Neutrophil (primary cell): ENCODE results near the gene EGLN3.

Source experiments
- H3K27ac ChIP-seq: fragments of 200-600 bp; sonication (generic); 2 replicates; pipeline ENCODE4 v1.5.1; 2016; ENCODE audit warnings: mild to moderate bottlenecking, moderate library complexity
- H3K27me3 ChIP-seq: fragments of 200-600 bp; sonication (generic); 2 replicates; pipeline ENCODE4 v1.6.0; 2016; ENCODE audit warnings: mild to moderate bottlenecking
- H3K36me3 ChIP-seq: fragments of 200-600 bp; sonication (generic); 2 replicates; pipeline ENCODE4 v1.5.1; 2017
- H3K4me1 ChIP-seq, 2 experiments: fragments of 200-600 bp in 1 of 2; sonication (generic) in 1 of 2; 1 replicate in 1 of 2; 2 replicates in 1 of 2; pipeline versions ENCODE4 v1.5.1 to v1.6.1; 2013 to 2016; ENCODE audit warnings: low read depth in 1 of 2, low read length in 1 of 2, mild to moderate bottlenecking in 1 of 2, moderate library complexity in 1 of 2; ENCODE audit not compliant: control insufficient read depth in 1 of 2, insufficient read depth in 1 of 2
- H3K4me3 ChIP-seq, 2 experiments: fragments of 200-600 bp in 1 of 2; sonication (generic) in 1 of 2; 1 replicate in 1 of 2; 2 replicates in 1 of 2; pipeline ENCODE4 v1.5.1; 2013 to 2016; ENCODE audit warnings: low read depth in 1 of 2, low read length in 1 of 2, mild to moderate bottlenecking in 1 of 2, moderate library complexity in 1 of 2
- H3K9me3 ChIP-seq: fragments of 200-600 bp; sonication (generic); 2 replicates; pipeline ENCODE4 v1.5.1; 2016
- TF ChIP-seq, protein P1 (sequence below): fragments of 200-600 bp; sonication (generic); IDR thresholded peaks from 2 replicates; pipeline ENCODE4 v1.5.1; 2016; ENCODE audit warnings: antibody characterized with exemption

EGLN3 gene

DNA sequence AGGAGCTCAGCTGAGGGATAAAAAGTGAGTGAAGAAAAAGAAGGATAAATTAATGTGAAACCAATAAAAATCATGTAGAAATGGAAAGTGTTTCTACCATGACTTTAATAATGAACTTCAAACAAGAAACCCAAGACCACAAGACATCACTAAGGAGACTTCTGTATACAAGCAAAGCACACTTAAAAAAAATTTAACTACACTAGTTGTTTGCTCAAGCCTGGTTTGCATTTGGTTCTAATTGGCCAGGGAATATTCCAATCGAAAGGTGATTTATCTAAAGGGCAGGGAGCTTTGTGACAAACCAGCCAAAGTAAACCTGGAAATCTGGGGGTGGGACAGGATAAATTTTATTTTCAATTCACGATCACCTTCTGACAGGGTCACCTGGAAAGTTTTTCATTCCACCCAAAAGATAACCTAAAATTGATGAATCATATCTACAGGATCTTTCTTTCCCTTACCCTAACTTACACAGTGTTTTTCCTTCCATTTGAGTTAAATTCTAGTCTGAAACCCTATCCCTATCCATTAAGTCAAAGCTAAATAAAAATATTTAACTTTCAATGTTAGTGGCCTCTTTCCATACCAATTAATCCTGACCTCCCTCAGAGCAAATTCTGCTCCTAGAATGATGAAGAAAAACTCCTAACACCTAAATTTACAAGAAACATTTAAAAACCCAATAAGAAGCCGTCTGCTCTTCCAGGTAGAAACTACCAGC, 2.6 kb downstream of the EGLN3 start:
- Histone ChIP-seq H3K4me1 (peaks cover 8% of the 10 kb centered on the region in 2 experiments), H3K27me3 (peaks cover 84% of the 10 kb centered on the region), H3K27ac (no peak overlapping the region), H3K36me3 (no peaks in the 10 kb centered on the region), H3K4me3 (no peak overlapping the region), H3K9me3 (no peaks in the 10 kb centered on the region)
- TF ChIP-seq, protein P1, sequence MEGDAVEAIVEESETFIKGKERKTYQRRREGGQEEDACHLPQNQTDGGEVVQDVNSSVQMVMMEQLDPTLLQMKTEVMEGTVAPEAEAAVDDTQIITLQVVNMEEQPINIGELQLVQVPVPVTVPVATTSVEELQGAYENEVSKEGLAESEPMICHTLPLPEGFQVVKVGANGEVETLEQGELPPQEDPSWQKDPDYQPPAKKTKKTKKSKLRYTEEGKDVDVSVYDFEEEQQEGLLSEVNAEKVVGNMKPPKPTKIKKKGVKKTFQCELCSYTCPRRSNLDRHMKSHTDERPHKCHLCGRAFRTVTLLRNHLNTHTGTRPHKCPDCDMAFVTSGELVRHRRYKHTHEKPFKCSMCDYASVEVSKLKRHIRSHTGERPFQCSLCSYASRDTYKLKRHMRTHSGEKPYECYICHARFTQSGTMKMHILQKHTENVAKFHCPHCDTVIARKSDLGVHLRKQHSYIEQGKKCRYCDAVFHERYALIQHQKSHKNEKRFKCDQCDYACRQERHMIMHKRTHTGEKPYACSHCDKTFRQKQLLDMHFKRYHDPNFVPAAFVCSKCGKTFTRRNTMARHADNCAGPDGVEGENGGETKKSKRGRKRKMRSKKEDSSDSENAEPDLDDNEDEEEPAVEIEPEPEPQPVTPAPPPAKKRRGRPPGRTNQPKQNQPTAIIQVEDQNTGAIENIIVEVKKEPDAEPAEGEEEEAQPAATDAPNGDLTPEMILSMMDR, result no peak

DNA sequence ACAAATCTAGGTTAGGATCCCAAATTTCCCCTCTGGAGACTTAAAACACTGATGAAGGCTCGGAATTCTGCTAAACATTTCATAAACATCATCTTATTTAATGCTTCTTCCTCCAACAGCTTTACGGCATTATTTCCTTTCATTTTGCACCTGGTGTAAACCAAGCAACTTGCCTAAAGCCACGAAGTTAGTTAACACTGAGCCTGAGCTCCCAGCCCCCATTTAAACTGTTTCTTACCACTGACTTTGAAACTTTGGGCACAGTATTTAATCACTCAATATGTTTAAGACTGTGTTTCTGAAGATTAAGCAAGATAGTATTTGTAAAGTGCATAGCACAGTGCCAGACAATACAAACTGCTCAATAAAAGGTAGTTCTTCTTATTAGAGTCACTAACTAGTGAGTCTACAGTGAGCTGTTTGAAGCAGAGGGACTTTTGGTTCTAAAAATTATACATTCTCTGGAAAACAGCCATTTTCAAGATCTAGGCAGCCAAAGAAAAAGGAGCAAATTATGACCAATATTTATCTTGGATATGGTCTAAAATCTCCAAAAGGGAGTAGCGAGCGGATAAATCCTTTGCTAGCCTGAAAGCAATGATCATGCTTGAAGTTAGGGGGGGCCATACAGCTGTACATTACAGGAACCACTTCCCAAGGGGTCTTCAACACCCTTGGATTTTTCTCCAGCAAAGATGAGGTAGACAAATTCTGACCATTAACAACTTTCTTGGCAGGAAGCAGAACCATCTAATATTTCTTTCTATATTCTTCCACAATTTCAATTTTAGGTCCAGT, 4.0 kb downstream of the EGLN3 start:
- H3K27ac ChIP-seq, result no peak overlapping the region
- H3K9me3 ChIP-seq, result no peaks in the 10 kb centered on the region
- H3K4me1 ChIP-seq, result peaks cover 8% of the 10 kb centered on the region in 2 experiments
- no peaks in the 10 kb centered on the region for H3K36me3 ChIP-seq
- TF ChIP-seq, protein P1, result no peak
- peaks cover 78% of the 10 kb centered on the region for H3K27me3 ChIP-seq
- no peak overlapping the region for H3K4me3 ChIP-seq

DNA sequence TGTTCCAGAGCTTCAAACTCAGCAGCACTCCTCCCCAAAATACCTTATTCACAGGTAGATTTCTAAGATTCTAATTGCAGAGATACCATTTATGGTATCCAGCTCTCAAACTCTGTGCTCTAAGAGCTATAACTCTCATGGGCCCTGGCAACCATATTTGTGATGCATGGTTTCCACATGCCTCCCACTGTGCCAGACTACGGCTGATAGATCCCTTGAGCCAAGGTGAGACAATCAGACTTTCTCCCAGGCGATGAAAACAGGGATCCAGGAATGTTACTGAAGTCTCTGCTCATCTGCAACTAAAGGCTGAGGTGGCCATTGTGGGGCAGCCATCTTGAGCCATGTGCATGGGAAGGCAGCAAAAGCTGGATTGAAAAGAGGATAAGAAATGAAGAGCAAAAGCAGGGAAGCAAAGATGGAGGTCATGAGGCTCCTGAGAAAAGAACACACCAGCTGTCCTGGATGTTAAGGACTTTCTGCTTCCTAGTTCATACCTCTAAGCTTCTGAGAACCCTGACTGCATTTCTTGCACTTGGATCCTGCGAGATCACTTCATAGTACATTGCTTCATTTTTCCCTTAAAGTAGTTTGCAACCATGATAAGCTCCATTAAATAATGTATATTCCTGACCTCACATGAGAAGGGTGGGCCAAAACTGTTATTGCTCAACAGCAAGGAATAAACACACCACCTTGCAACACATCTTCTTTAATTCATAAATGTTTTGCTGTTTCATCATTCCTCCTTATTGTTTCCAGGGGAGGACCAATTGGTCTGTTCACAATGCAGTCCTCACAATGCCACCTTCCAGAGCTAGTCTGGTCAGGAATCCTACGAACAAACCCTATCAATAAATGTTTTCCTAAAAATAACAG, 5.4 kb downstream of the EGLN3 start:
- H3K27me3 ChIP-seq, result peaks cover 78% of the 10 kb centered on the region
- TF ChIP-seq, protein P1, result no peak
- no peaks in the 10 kb centered on the region for H3K36me3 ChIP-seq
- H3K9me3 ChIP-seq, result no peaks in the 10 kb centered on the region
- H3K4me1 ChIP-seq, result peaks cover 1 to 3% of the 10 kb centered on the region in 2 experiments
- H3K4me3 ChIP-seq, result no peak overlapping the region
- H3K27ac ChIP-seq, result no peak overlapping the region

DNA sequence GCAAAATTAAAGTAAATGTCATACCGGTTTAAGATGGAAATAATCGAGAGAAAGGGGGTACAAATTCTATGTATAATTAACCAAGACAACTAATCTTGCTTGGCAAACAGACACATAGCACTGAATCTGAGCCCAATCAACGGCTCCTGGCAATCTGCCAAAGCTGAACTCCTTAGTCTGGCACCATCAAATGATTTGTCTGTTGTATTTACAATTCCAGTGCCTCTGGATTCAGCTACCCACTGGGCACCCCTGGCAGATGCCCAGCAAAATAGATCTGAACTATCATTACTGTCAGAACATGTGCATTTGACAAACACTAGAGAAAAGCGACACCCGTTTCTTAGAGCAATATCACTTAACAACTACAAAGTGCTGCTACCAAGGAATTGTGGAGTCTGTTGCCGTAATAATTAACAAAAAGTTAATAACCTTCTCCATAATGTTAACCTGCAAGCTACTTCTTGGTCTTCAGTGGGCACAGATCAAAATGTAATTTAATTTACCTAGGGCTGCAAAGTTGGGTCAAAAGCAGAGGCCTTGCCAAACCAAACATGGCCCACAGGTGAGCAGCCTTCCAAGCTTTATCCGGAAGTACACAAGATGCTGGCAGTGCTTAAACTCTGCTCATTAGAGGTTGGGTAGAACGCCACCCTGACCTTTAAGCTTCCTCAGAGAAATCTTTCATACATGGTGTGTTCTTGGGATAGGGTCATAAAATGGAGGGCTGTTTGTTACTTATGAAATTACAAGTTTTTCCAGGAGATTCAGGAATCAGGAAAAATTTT, 7.6 kb downstream of the EGLN3 start:
- Histone ChIP-seq H3K27ac (no peak overlapping the region), H3K27me3 (peaks cover 75% of the 10 kb centered on the region), H3K9me3 (no peaks in the 10 kb centered on the region), H3K36me3 (no peaks in the 10 kb centered on the region), H3K4me1 (no peaks in the 10 kb centered on the region), H3K4me3 (no peak overlapping the region)
- TF ChIP-seq, protein P1, result no peak

DNA sequence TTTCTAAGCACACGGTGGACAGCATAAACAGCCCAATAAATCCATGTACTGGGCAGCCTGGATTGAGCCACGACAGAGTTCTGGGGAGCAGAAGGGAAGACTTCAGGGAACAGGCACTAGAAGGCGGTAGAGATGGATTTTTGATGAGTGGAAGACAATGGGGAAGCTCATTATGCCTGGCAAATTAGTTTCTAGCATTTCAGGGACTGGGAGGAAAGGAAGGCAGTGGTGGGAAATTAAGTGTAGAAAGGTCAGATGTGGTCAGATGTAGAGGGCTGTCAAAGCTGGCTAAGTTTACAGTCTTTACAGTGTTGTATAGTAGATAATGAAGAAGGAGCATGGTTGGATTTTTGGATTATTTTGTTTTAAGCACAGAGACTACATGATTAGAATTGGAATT, 9.2 kb downstream of the EGLN3 start:
- no peak overlapping the region for H3K27ac ChIP-seq

More for the DNA sequence above, 9.2 kb downstream of the EGLN3 start:
- Histone ChIP-seq H3K4me3 (no peak overlapping the region), H3K27me3 (peaks cover 71% of the 10 kb centered on the region), H3K9me3 (no peaks in the 10 kb centered on the region), H3K36me3 (no peaks in the 10 kb centered on the region), H3K4me1 (no peaks in the 10 kb centered on the region)
- TF ChIP-seq, protein P1, result no peak
